HG02610 (cell line): ENCODE measurements around the gene CYGB.

ENCODE experiments used
- ATAC-seq: cut with Tn5 transposase; IDR thresholded peaks from one replicate; pipeline ENCODE4 v1.9.1; 2021; ENCODE audit warnings: mild to moderate bottlenecking, moderate library complexity; ENCODE audit not compliant: unreplicated experiment

The CYGB gene

DNA sequence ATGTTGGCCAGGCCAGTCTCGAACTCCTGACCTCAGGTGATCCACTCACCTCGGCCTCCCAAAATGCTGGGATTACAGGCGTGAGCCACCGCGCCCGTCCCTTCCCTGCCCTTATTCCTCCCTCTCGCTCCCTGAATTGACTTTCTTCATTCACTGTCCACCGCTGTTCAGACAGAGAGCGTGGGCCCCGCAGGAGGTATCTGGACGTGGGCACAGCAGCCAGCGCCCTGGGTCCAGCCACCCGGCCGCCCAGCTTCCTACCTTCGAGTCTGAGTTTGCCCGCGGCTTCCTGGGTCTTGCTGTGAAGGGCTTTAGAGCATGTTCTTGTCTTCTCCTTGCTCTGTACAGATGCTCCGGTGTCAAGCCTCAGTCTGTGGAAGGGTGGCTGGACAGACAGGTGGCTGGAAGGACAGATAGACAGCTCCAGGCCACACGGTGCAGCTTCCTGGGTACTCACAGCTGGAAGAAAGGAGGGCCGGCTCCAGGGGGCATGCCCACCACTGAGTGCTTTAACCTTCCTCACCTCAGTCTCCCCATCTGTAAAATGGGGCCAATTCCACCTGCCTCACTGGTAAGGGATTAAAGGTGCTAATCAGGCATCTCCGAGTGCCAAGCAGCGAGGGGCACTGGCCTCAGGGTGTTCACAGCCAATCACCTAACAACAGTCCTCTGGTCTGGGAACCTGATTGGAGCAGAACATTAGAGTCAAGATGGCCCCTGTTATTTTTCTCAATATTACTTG lies 49.9 kb downstream of the CYGB start:
- ATAC-seq: no peak

DNA sequence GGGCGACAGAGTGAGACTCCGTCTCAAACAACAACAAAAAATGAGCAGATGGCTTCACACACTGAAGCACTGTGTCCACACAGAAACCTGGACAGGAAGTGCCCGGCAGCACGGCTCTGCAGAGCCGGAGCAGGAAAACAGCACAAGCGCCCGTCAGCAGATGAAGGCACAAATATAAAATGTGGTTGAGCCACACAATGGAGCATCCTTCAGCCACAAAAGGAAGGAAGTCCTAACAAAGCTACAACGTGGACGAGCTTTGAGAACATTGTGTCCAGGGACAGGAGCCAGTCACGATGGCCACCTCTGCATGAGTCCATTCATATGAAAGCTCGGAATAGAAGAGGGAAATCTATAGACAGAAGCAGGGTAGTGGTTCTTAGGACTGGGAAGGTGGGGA lies 51.9 kb downstream of the CYGB start:
- no peak for ATAC-seq

DNA sequence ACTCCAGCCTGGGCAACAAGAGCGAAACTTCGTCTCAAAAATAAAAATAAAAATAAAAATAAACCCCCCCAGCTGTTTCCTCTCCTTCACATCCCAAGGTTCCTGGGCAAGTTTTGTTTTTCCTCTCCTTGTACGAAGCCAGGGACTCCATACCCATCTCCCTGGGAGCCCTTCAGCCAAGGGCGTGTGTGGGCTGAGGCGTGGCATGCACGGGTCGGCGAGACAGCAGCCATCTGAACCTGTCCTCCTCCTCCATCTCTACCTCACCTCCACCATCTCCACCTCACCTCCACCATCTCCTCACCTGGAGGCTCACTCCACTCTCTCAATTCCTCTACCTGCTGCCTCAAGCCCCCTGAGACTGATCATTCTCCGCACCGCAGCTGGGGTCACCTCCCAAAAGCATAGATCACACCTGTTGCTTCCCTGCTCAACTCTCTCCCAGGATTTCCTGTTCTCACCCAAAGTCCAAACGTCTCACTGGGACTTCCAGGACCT lies 53.2 kb downstream of the CYGB start:
- no peak for ATAC-seq

DNA sequence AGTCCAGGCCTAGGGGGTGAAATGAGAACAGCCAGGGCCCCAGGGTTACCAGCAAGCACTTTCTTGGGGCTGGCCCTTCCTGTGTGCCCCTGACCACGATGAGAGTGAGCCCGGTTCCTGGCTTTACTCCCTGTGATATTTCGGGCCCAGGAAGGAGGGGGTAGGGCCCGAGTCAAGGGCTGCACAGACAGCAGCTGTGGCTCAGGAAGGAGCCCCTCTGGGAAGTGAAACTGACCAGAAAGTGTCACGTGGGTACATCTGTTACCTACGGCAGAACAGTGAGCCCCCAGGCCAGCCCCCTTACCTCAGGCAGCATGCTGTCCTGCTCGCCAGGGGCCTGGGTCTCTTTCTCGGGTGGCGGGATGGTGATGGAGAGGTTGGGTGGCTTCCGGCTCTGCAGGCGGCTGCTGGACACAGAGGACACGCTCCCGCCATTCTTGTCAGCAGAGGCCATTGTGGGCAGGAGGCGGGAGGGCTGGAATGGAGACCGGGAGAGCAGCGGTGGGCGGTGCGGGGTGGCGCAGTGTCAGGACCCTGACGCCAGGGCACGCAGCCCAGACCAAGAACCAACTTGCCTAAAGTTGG lies 56.3 kb downstream of the CYGB start:
- peak; percentile 53 for ATAC-seq

DNA sequence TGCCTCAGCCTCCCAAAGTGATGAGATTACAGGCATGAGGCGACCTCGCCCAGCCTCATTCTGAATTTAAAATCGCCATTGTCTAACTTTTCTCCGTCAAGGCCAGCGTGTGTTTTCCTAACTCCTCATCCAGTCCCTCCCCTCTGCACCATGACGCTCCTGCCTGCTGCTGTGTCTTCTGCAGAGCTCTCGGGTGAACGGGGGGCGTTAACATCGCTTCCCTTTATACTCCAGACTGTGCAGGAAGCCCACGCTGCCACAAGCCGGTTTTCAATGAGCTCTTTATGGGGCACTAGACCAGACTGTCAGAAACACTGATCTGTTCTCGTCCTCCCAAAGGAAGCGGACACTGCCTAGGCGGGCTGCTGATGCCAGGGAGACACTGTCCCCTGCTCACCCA lies 56.9 kb downstream of the CYGB start:
- ATAC-seq: peak; percentile 9

DNA sequence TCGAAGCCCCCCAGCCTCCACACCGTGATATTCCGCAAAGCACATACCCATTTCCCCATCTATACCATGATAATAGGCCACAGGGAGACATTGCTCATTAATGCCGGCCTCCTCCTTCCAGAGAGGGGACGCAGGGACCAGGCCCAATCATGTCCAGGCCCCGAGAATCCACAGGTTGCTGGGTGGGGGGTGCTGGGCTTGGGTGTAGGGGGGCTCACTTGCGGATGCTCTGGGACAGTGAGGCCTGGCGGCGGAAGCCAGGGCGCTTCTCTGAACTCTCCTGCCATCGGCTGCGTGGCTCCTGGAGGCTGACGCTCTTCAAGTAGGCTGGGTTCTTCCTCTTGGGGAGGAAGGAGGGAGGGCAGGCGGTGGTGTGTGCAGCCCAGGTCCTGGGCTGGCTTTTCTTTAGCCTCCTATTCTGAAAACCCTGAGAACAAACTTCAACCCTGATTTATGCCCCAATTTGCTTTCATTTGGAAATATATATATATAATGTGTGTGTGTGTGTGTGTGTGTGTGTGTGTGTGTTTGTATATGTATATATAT lies 57.9 kb downstream of the CYGB start:
- ATAC-seq: no peak

DNA sequence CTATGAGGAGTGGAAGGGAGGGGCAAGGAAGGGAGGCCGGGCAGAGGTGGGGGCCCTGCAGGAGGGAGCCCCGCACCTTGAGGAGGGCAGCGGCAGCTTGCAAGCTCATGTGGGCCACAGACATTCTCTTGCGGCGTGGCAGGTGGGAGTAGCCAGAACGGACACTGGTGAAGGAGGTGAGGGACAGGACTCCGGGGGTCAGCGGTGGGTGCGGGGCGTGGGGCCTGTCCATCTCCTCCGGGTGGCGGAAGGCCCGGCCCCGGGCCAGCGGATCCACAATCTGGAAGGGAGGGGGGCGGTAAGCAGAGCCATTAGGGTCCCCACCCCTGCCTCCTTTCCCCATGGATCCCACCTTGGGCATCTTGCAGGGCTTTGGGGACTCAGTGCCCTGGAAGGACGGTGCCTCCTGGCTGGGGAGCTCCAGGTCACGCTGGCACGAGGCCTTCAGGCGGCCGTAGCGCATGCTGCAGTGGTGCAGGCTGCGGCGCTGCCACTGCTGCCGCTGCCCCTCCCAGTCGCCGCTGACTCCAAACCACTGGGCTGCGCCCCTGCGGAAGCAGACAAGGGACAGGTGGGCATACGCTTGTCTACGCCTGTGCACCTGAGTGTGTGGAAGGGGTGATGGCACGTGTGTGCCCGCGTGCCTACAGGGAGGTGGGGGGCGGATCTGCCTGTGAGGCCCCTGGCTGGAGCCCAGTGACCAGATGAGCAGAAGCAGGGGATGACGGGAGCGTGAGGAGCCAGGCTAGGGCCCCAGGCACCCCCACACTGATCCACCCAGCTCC lies 58.6 kb downstream of the CYGB start:
- no peak for ATAC-seq

DNA sequence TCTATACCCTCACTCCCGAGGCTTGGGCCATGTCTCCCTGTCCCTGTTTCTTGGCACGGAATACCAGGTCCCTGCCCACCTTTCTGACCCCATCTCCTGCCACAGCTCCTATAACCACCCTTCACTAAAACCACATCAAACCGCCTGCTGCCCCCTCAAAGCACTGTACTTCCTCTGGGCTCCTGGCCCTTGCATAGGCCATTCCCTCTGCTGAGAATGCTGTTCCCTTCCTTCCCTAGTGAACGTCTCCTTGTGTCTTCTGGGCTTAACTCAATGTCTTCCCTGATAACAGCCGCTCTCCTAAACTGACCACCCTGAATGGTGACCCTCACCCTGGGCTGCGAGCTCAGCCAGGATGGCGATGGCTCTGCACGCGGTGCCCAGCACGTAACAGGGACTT lies 59.4 kb downstream of the CYGB start:
- no peak for ATAC-seq

DNA sequence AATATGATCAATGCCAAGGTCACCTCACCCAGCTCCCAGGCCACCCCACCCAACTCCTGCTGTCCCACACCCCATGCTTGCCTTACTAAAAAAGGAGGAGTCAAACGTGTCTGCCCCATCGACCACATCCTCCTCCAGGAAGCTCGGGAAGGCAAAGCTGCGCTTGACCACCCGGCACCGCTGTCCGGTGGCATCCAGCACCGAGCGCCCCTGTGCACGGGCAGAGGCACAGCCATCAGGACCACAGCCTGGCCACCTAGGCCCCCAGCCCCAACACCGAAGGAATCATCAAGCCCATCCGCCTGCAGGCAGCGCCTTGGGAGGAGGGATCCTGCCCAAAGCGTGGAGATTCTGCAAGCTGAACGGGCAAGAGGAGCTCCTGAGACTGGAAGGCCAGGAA lies 59.9 kb downstream of the CYGB start:
- ATAC-seq: no peak
